Kidney (tissue), 14 donors: ENCODE measurements around the gene RBM14. TPM values are rescaled to one million over a fixed set of nuclear protein-coding genes. Genes with fewer than 3 reads are reported as not detected.
"Not testable (repeated sequence)": the region's sequence is repeated elsewhere in the genome, so short reads cannot be mapped to it uniquely, and the experiment has no call there.

Experiments
- DNase-seq, 5 donors: peaks; one replicate each; pipeline ENCODE4 v3.0.0-alpha.2; 2013 to 2020
- FAIRE-seq: peaks from 2 replicates; lab custom pipeline; 2012; peaks lifted over from hg19 to GRCh38; lab: Jason Lieb, UNC
- H3K27ac ChIP-seq, 2 donors: one replicate each; pipeline ENCODE4 v1.7.0; 2013; ENCODE audit warnings: low read depth in 2 of 2, low read length in 2 of 2, inconsistent platforms in 1 of 2
- H3K27me3 ChIP-seq: one replicate; pipeline ENCODE4 v1.7.1; 2013; ENCODE audit warnings: low read length, inconsistent platforms; ENCODE audit not compliant: control insufficient read depth, insufficient read depth
- H3K36me3 ChIP-seq, 3 donors: one replicate each; pipeline versions ENCODE4 v1.7.0 to v1.7.1; 2013; ENCODE audit warnings: low read length in 3 of 3, control low read depth in 1 of 3, inconsistent platforms in 1 of 3; ENCODE audit not compliant: insufficient read depth in 3 of 3, control insufficient read depth in 2 of 3
- H3K4me1 ChIP-seq, 3 donors: one replicate each; pipeline versions ENCODE4 v1.7.0 to v1.7.1; 2013; ENCODE audit warnings: low read length in 3 of 3, inconsistent platforms in 1 of 3, low read depth in 1 of 3; ENCODE audit not compliant: control insufficient read depth in 2 of 3, insufficient read depth in 2 of 3
- H3K4me3 ChIP-seq, 3 donors: one replicate each; pipeline versions ENCODE4 v1.7.0 to v1.8.1; 2013; ENCODE audit warnings: low read length in 3 of 3, control low read depth in 1 of 3, inconsistent platforms in 1 of 3
- H3K9ac ChIP-seq, 3 donors: one replicate each; pipeline versions ENCODE4 v1.7.0 to v1.7.1; 2013; ENCODE audit warnings: low read length in 3 of 3, control low read depth in 1 of 3, inconsistent platforms in 1 of 3
- H3K9me3 ChIP-seq, 3 donors: one replicate each; pipeline versions ENCODE4 v1.7.0 to v1.7.1; 2013; ENCODE audit warnings: low read length in 3 of 3, control low read depth in 1 of 3, inconsistent platforms in 1 of 3; ENCODE audit not compliant: control insufficient read depth in 2 of 3, insufficient read depth in 1 of 3
- intact Hi-C: fragments of 100-400 bp; cut with DNase I; formaldehyde crosslinking; loops from one replicate; pipeline ENCODE4 v1.11.1; 2022
- polyA plus RNA-seq: library from polyadenylated mRNA; stranded (reverse); fragments of 350-450 nt; fragmentation: Illumina TruSeq; extraction: RNeasy Lipid Tissue Mini Kit (QIAGEN cat#74804); gene quantifications from one replicate; pipeline ENCODE4 v1.2.3, GENCODE V29; 2014; ENCODE audit warnings: low read depth, low replicate concordance; ENCODE audit not compliant: insufficient read depth
- total RNA-seq: library from RNA; stranded (reverse); fragmentation: NEBNext Ultra II Directional; extraction: Animal tissue kit (Norgen Biotek cat#: 25700); gene quantifications from one replicate; pipeline ENCODE4 v1.2.1, GENCODE V29; 2021
- TF ChIP-seq, protein P1 (sequence below): IDR thresholded peaks from 3 replicates; pipeline ENCODE4 v1.5.1; 2012; ENCODE audit warnings: mild to moderate bottlenecking, moderate library complexity, borderline replicate concordance; ENCODE audit not compliant: insufficient read depth; ENCODE audit errors: extremely low read depth
- donor health status: control.
- donor health status: control.
- donor health status: control.
- donor health status: control.
- donor health status: control.
- donor health status: DM: yes; HTN: yes; CAD: no.
- donor health status: Normal renal cell carcinoma (clear cell type).

The RBM14 gene
- total and polyA plus RNA-seq, 2 donors from 2014 or later, result 35.9 to 80.6 TPM

- DNase-seq (peak in 1 of 5 donors; percentile 12), FAIRE-seq (no peak)
- H3K36me3 ChIP-seq, result peaks cover 8 to 10% (median 8%) of the 10 kb centered on the region in 3 donors
- H3K4me1 ChIP-seq, result peaks cover 8 to 25% (median 20%) of the 10 kb centered on the region in 3 donors
- no peaks in the 10 kb centered on the region for H3K9me3 ChIP-seq
- TF ChIP-seq, protein P1, sequence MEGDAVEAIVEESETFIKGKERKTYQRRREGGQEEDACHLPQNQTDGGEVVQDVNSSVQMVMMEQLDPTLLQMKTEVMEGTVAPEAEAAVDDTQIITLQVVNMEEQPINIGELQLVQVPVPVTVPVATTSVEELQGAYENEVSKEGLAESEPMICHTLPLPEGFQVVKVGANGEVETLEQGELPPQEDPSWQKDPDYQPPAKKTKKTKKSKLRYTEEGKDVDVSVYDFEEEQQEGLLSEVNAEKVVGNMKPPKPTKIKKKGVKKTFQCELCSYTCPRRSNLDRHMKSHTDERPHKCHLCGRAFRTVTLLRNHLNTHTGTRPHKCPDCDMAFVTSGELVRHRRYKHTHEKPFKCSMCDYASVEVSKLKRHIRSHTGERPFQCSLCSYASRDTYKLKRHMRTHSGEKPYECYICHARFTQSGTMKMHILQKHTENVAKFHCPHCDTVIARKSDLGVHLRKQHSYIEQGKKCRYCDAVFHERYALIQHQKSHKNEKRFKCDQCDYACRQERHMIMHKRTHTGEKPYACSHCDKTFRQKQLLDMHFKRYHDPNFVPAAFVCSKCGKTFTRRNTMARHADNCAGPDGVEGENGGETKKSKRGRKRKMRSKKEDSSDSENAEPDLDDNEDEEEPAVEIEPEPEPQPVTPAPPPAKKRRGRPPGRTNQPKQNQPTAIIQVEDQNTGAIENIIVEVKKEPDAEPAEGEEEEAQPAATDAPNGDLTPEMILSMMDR, result no peak
- no peaks in the 10 kb centered on the region for H3K27me3 ChIP-seq
- peak overlapping the region; percentile 2 to 79 (median 44) for H3K9ac ChIP-seq
- intact Hi-C loops, result no loop called here
- peak overlapping the region; percentile 59 to 89 (median 89) for H3K4me3 ChIP-seq
- H3K27ac ChIP-seq, result peak overlapping the region; percentile 68 to 81
Observed at GRCh38 chr11:66637557-66638176, 21.2 kb downstream of the RBM14 start.

DNA sequence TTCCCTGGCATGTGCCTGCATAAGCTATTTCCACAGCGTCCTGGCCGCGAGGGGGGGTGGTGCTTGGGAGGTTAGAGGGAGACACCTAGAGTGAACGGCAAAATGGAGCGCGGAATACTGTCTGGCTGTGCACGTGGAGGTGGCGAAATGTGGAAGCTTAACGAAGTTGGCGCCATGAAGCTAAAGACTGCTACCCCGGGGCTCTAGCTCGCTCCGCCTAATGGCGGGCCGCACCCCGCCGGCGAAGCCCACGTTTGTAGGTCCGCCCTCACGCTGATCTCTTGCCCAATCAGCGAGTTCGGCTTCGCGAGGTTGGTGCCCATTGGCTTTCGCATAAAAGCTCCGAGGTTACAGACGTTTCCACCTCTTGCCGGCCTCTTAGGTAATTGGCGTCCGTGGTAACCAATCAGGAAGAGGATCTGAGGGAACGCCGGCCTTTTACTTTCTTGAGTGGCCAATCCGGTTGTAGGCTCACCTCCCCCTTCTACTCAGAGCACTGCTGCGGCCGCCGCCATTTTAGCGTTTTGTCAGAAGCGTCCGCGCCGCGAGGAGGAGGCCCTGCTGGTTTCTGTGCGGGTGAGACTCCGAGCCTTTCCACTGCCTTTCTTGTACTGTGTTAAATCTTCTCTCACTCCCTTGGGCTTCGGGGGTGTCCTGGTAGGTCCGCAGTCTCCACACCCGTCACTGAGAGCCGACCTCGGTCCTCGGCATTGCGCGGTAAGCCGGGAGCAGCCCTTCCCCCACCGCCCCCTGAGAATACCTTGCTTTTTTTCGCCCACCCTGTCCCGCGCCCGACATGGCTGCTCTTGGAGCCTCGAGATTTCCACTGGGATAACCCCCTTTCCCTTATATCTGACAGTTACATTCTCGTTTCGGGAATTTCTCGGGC, 22.0 kb downstream of the RBM14 start, which contains the start of gene RBM4:
TSS of gene RBM4 (plus strand) at position 527 of the 889 bp plus-strand sequence. CDS start 1,009 bp downstream, outside the sequence.
- intact Hi-C loops, result no loop called here
- Histone ChIP-seq H3K36me3 (peaks cover 8 to 13% (median 10%) of the 10 kb centered on the region in 3 donors), H3K9me3 (no peaks in the 10 kb centered on the region), H3K9ac (peak within 1 kb of the TSS; percentile 91 to 98 (median 97)), H3K27me3 (no peaks in the 10 kb centered on the region), H3K4me1 (peaks cover 8 to 30% (median 25%) of the 10 kb centered on the region in 3 donors), H3K4me3 (peak within 1 kb of the TSS; percentile 89 to 99 (median 95)), H3K27ac (peak within 1 kb of the TSS; percentile 90 to 95)
- TF ChIP-seq, protein P1, result no peak
- peak; percentile 88 for FAIRE-seq
- DNase-seq, result peak; percentile 98 to 100 (median 99)

DNA sequence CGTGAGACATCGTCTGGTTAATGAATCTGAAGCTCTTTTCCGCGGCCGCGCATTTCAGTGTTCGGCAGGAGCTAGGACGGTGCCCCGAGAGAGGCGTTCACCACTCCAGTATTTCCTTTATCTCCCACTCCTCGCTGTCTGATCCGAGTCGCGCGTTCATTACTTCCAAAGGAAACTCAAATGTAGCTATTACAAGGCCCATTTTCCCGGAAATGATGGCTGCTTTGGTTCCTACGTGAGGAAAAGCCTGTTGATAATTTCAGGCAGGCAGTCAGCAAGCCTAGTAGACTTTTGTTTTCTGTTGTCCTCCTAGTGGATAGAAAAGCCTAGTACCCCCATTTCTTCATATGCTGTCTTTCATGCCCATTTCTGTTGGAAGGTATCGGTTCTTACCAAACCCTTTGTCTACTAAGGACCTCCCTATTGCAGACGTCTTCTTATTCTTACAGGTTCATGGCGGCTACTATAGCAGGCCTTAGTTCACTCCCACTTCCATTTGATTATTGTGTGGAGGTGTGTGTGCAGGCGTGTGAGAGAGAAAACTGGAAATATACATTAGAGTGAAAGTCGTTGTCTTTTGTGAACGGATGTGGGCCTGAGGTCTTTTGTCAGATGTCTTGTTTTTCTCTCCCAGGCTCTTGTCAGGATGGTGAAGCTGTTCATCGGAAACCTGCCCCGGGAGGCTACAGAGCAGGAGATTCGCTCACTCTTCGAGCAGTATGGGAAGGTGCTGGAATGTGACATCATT, 22.8 kb downstream of the RBM14 start:
- FAIRE-seq (no peak), DNase-seq (peak in 3 of 5 donors; percentile 30 to 73 (median 63))
- H3K36me3 ChIP-seq, result peaks cover 6 to 20% (median 14%) of the 10 kb centered on the region in 3 donors
- H3K4me1 ChIP-seq, result peaks cover 8 to 38% (median 29%) of the 10 kb centered on the region in 3 donors
- TF ChIP-seq, protein P1, result no peak
- intact Hi-C loops, result no loop called here
- H3K9ac ChIP-seq, result peak overlapping the region; percentile 91 to 98 (median 97)
- H3K9me3 ChIP-seq, result no peaks in the 10 kb centered on the region
- H3K27ac ChIP-seq, result peak overlapping the region; percentile 90 to 95
- H3K27me3 ChIP-seq, result no peaks in the 10 kb centered on the region
- H3K4me3 ChIP-seq, result peak overlapping the region; percentile 89 to 99 (median 95)

DNA sequence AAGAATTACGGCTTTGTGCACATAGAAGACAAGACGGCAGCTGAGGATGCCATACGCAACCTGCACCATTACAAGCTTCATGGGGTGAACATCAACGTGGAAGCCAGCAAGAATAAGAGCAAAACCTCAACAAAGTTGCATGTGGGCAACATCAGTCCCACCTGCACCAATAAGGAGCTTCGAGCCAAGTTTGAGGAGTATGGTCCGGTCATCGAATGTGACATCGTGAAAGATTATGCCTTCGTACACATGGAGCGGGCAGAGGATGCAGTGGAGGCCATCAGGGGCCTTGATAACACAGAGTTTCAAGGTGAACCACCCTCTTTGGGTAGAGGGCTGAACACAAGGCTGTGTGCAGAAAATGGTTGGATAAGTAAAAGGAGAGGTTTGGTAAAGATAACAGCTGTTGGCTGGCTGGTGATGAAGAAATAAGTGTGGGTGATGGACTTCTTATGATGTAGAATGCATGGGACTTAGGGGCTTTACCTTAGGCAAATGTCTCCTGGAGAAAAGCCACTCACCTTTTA, 23.4 kb downstream of the RBM14 start:
- H3K27ac ChIP-seq, intact Hi-C loops, FAIRE-seq, H3K27me3 ChIP-seq, H3K9me3 ChIP-seq, DNase-seq: not testable (repeated sequence)
- Histone ChIP-seq H3K36me3 (peaks cover 5 to 26% (median 14%) of the 10 kb centered on the region in 3 donors), H3K4me1 (peaks cover 8 to 45% (median 34%) of the 10 kb centered on the region in 3 donors), H3K4me3 (peak overlapping the region; percentile 89 to 99 (median 95)), H3K9ac (peak overlapping the region; percentile 43 to 98 (median 97))
